ENCODE data around the gene CALU. TPM values are rescaled to one million over a fixed set of nuclear protein-coding genes. Genes with fewer than 3 reads are reported as not detected.

The CALU gene
- total RNA-seq, 2 donors from 2014 or later = 36.3 to 45.8 TPM

DNA sequence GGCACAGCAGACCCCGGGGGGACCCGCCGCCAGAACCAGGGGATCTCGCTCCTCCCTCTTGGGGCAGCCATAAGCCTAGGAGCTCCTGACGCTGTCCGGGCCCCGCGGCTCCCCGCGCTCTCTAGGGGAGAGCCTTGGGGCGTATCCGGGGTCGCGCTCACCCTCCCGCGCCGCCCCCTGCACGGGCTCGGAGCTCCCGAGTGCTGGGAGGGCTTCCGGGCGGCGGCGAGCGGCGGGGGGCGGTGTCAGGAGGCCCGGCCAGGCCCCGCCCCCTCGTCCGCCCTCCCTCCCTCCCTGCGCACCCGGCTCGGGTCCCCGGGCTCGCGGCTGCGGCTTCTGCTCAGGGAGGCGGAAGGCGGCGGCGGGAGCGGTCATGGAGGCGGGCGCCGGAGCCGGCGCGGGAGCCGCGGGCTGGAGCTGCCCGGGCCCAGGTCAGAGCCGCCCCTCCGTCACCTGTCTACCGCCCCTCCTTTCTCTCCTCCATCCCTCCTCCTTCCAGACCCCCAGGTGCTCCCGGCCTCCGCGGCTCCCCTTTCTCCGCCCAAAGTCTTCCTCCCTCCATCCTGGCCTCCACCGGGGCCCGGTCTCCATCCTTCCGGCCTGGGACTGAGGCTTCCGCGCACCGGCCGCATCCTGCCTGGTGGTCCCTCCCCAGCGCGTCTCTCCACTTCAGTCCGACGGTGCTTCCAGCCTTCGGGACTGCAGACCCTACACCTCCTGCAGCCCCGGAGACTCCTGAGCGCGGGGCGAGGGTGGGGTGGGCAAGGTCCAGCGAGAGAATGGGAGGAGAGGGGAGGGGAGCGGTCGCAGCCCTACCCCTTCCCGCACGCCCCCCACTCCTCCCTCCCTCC lies 52.2 kb downstream of the CALU start, which contains the start of gene CCDC136:
TSS of gene CCDC136 (plus strand) at position 848 of the 851 bp plus-strand sequence. CDS start 444 bp downstream, outside the sequence.
- intact Hi-C loops (cut with DNase I) = no loop called here
- TF ChIP-seq POLR2A (IDR thresholded peaks at IDR 0.05) = peak; percentile 25 to 38 (median 31)
- TF ChIP-seq, protein P1, sequence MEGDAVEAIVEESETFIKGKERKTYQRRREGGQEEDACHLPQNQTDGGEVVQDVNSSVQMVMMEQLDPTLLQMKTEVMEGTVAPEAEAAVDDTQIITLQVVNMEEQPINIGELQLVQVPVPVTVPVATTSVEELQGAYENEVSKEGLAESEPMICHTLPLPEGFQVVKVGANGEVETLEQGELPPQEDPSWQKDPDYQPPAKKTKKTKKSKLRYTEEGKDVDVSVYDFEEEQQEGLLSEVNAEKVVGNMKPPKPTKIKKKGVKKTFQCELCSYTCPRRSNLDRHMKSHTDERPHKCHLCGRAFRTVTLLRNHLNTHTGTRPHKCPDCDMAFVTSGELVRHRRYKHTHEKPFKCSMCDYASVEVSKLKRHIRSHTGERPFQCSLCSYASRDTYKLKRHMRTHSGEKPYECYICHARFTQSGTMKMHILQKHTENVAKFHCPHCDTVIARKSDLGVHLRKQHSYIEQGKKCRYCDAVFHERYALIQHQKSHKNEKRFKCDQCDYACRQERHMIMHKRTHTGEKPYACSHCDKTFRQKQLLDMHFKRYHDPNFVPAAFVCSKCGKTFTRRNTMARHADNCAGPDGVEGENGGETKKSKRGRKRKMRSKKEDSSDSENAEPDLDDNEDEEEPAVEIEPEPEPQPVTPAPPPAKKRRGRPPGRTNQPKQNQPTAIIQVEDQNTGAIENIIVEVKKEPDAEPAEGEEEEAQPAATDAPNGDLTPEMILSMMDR (IDR thresholded peaks at IDR 0.05) = no peak
- DNase-seq = peak; percentile 70 to 80 (median 76)
- Histone ChIP-seq H3K9me3 (no peaks in the 10 kb centered on the region), H3K27me3 (no peaks in the 10 kb centered on the region), H3K27ac (peak within 1 kb of the TSS in 1 of 4 donors; percentile 25), H3K36me3 (replicated peaks in 1 of 2; ENCODE audit: insufficient read depth in 1 of 2, low read depth in 2 of 2) (no peaks in the 10 kb centered on the region), H3K4me3 (peak within 1 kb of the TSS; percentile 74 to 85), H3K4me1 (peaks cover 15% of the 10 kb centered on the region)
- ATAC-seq = peak; percentile 89
- 1% methylated on average over 17 to 79 of the region's 80 CpGs for WGBS, 2 donors

DNA sequence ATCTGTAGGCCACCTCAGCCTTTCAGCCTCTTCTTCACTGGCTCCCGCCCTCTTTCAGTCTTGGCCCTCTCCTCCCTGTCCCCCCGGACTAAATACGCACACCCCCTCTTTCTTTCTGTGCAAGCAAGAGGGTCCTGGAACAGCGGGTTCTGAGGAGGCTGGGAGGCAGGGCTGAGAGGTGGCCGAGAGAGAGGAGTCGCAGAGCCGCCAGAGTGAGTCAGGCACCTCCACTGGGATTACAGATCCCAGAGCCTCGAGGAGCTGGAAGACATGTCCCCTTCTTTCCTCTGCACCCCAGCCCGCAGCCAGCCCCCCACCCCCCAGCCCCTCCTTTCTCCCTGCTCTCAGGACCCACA lies 52.8 kb downstream of the CALU start:
- no peaks in the 10 kb centered on the region for H3K9me3 ChIP-seq
- intact Hi-C loops (cut with DNase I) = no loop called here
- H3K27ac ChIP-seq = no peak overlapping the region
- 17 to 25% methylated on average over 9 of the region's 9 CpGs for WGBS, 2 donors
- no peaks in the 10 kb centered on the region for H3K27me3 ChIP-seq
- H3K4me1 ChIP-seq = peaks cover 15% of the 10 kb centered on the region
- no peak for ATAC-seq
- no peak for TF ChIP-seq POLR2A (IDR thresholded peaks at IDR 0.05)
- TF ChIP-seq, protein P1 (IDR thresholded peaks at IDR 0.05) = no peak
- peak overlapping the region in 1 of 2 donors; percentile 74 for H3K4me3 ChIP-seq
- DNase-seq = no peak
- no peaks in the 10 kb centered on the region for H3K36me3 ChIP-seq (replicated peaks in 1 of 2; ENCODE audit: insufficient read depth in 1 of 2, low read depth in 2 of 2)

DNA sequence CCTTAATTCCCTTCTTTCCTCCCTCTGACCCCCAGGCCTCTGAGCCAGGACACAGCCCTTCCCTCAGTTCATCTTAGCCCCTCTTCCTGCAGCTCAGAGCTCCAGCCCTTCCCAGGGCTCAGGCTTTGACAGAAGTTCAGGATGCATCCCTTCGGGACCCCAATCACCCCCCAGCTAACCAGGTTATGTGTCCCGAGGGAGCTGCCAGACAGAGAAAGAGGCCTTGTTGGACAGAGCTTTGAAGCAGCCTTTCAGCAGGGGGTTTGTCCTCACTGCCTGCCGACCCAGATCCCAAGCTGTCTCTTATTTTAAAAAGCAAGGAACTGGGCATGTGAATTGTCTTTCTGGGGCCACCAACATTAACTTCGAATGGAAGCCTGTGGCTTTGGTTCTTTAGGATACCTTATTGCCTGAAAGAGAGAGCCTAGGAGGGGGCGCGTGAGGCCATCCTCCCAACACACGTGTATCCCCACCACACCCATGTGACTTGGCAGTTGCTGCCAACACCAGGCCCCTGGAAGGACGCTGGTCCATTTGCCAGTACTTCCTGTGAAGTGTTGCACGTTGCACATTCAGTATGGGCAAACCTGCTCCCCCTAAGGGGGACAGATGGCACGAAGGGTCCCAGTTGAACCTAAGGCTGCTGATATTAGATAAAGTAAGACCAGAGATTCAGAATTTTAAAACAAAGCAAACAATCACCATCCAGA lies 53.5 kb downstream of the CALU start:
- TF ChIP-seq POLR2A (IDR thresholded peaks at IDR 0.05) = no peak
- TF ChIP-seq, protein P1 (IDR thresholded peaks at IDR 0.05) = no peak
- no peak for DNase-seq

DNA sequence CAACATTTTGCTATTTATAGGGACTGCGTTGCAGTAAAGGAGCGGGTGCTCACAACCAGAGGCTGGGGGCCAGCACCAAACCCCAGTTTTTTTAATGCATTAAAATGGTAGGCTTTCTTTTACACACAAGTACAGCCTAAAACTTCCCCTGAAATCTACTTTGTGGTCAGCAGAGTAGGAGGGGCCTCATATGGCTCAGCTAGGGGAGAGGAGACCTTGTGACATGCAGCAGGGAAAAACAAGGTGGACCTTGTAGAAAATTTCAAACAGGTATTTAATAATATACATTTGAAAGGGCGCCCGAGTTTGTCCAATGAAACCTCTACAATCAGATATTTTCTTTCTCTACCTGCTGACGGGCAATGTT lies 54.0 kb downstream of the CALU start:
- Histone ChIP-seq H3K27ac (no peak overlapping the region), H3K27me3 (no peaks in the 10 kb centered on the region), H3K4me1 (peaks cover 15% of the 10 kb centered on the region), H3K36me3 (replicated peaks in 1 of 2; ENCODE audit: insufficient read depth in 1 of 2, low read depth in 2 of 2) (no peaks in the 10 kb centered on the region), H3K4me3 (no peak overlapping the region), H3K9me3 (no peaks in the 10 kb centered on the region)
- DNase-seq (no peak), ATAC-seq (no peak)
- TF ChIP-seq, protein P1 (IDR thresholded peaks at IDR 0.05) = no peak
- TF ChIP-seq POLR2A (IDR thresholded peaks at IDR 0.05) = no peak
- intact Hi-C loops (cut with DNase I) = no loop called here
- WGBS, 2 donors = 92 to 97% methylated on average over 5 of the region's 5 CpGs

More for the DNA sequence above, 53.5 kb downstream of the CALU start:
- WGBS, 2 donors = 64 to 91% methylated on average over 3 to 10 of the region's 10 CpGs
- Histone ChIP-seq H3K9me3 (no peaks in the 10 kb centered on the region), H3K27ac (no peak overlapping the region), H3K4me3 (no peak overlapping the region), H3K36me3 (replicated peaks in 1 of 2; ENCODE audit: insufficient read depth in 1 of 2, low read depth in 2 of 2) (no peaks in the 10 kb centered on the region), H3K4me1 (peaks cover 15% of the 10 kb centered on the region), H3K27me3 (no peaks in the 10 kb centered on the region)
- intact Hi-C loops (cut with DNase I) = no loop called here
- ATAC-seq = no peak

All from body of pancreas (tissue), 4 donors.